Epithelial cell of proximal tubule (primary cell): Measurements from ENCODE around the gene DNAH2. TPM values are rescaled to one million over a fixed set of nuclear protein-coding genes. Genes with fewer than 3 reads are reported as not detected.
A peak's percentile ranks its signal among the peaks of the same experiment; 100 is the strongest.

Experiments used
- DNase-seq: peaks from one replicate; pipeline ENCODE4 v3.0.0-alpha.2; 2011; ENCODE audit warnings: low read depth
- H3K4me3 ChIP-seq: 2 replicates; pipeline ENCODE4 v1.5.1; 2011; ENCODE audit warnings: low read depth, mild to moderate bottlenecking, low read length
- CTCF ChIP-seq: conservative IDR thresholded peaks from 2 replicates; pipeline ENCODE4 v1.5.1; 2012; ENCODE audit warnings: low read depth, mild to moderate bottlenecking, low read length
- total RNA-seq: library from RNA; depleted of rRNA; stranded (reverse); fragments of >200 nt; gene quantifications from 2 replicates; pipeline ENCODE4 v1.2.3, GENCODE V29; 2015

Gene DNAH2
- total RNA-seq, 1 donor from 2014 or later, result not detected

GRCh38 chr17:7845359-7846062 is 128.0 kb downstream of the DNAH2 start:
- DNase-seq, result no peak
- H3K4me3 ChIP-seq, result peak overlapping the region; percentile 70
- TF ChIP-seq CTCF, result no peak

DNA sequence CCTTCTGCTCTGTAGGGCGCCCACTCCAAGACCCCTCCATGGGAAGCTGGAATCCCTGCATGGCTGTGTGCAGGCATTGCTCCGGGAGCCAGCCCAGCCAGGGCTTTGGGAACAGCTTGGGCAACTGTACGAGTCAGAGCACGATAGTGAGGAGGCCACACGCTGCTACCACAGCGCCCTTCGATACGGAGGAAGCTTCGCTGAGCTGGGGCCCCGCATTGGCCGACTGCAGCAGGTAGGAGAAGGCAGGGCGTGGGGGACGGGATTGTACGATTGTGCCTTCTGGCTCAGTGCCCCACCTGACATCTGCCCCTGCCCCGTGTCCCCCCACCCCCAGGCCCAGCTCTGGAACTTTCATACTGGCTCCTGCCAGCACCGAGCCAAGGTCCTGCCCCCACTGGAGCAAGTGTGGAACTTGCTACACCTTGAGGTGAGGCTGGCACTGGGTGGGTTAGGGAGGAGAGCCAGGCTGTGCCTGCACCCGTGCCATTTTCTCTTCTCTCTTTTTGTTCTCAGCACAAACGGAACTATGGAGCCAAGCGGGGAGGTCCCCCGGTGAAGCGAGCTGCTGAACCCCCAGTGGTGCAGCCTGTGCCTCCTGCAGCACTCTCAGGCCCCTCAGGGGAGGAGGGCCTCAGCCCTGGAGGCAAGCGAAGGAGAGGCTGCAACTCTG is 128.7 kb downstream of the DNAH2 start:
- DNase-seq, result no peak
- no peak for TF ChIP-seq CTCF
- H3K4me3 ChIP-seq, result no peak overlapping the region

DNA sequence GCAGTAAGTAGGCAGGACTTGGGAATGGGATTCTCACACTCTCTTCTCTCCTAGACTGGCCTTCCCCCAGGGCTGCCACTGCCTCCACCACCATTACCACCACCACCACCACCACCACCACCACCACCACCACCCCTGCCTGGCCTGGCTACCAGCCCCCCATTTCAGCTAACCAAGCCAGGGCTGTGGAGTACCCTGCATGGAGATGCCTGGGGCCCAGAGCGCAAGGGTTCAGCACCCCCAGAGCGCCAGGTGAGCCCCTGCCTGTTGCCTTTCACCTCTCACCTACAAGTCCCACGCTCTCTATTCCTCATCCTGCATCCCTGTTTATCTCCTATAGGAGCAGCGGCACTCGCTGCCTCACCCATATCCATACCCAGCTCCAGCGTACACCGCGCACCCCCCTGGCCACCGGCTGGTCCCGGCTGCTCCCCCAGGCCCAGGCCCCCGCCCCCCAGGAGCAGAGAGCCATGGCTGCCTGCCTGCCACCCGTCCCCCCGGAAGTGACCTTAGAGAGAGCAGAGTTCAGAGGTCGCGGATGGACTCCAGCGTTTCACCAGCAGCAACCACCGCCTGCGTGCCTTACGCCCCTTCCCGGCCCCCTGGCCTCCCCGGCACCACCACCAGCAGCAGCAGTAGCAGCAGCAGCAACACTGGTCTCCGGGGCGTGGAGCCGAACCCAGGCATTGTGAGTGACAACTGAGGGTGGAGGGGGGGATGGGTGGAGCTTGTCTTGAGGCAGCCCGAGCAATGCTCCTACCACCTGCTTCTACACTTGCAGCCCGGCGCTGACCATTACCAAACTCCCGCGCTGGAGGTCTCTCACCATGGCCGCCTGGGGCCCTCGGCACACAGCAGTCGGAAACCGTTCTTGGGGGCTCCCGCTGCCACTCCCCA is 129.5 kb downstream of the DNAH2 start:
- DNase-seq, result no peak
- TF ChIP-seq CTCF, result no peak
- no peak overlapping the region for H3K4me3 ChIP-seq

GRCh38 chr17:7848131-7848579 is 130.6 kb downstream of the DNAH2 start:
- no peak for DNase-seq
- no peak overlapping the region for H3K4me3 ChIP-seq
- no peak for TF ChIP-seq CTCF

- no peak for TF ChIP-seq CTCF
- H3K4me3 ChIP-seq, result no peak overlapping the region
- no peak for DNase-seq
These were observed 131.2 kb downstream of the DNAH2 start for GRCh38 chr17:7848739-7849129.

- TF ChIP-seq CTCF, result no peak
- DNase-seq, result no peak
- H3K4me3 ChIP-seq, result no peak overlapping the region
These were observed 131.7 kb downstream of the DNAH2 start for GRCh38 chr17:7849130-7849750.
